IMR-90 (cell line): ENCODE measurements around the gene DDX42. TPM values are rescaled to one million over a fixed set of nuclear protein-coding genes. Genes with fewer than 3 reads are reported as not detected.

Experiments
- ATAC-seq: fragments of 200-7000 bp; cut with Tn5 transposase; 2 replicates; pipeline ENCODE4 v1.9.1; 2020; ENCODE audit warnings: low read depth, mild to moderate bottlenecking, moderate library complexity
- BruUV-seq: library from RNA; stranded (reverse); fragments of 400-500 nt; replicated peaks from 2 replicates; lab custom pipeline; 2021; lab: Mats Ljungman, UMichigan
- CTCF ChIA-PET: fragments of 300-600 bp; formaldehyde crosslinking; extraction: SDS; loops from one replicate; lab custom pipeline; 2021; ENCODE audit warnings: antibody characterized with exemption; lab: Yijun Ruan, JAX
- POLR2A ChIA-PET: fragments of 300-600 bp; sonication (Branson Sonifier 250); formaldehyde crosslinking; loops from one replicate; lab custom pipeline; 2022; ENCODE audit warnings: antibody characterized with exemption; ENCODE audit not compliant: unreplicated experiment; lab: Charles Lee
- DNase-seq: peaks from one replicate; pipeline ENCODE4 v3.0.0; 2013
- H2AFZ ChIP-seq: replicated peaks from 2 replicates; pipeline ENCODE3; 2013; ENCODE audit warnings: low read length, mild to moderate bottlenecking; ENCODE audit not compliant: poor library complexity
- H2AK5ac ChIP-seq: 2 replicates; pipeline ENCODE4 v1.6.1; 2013; ENCODE audit warnings: low read depth, low read length, inconsistent platforms
- H2AK9ac ChIP-seq: replicated peaks from 2 replicates; pipeline ENCODE3; 2013; ENCODE audit warnings: mild to moderate bottlenecking, low read depth, low read length, moderate library complexity; ENCODE audit not compliant: poor library complexity
- H2BK120ac ChIP-seq: 2 replicates; pipeline ENCODE4 v1.6.1; 2013; ENCODE audit warnings: low read depth, low read length, inconsistent platforms
- H2BK15ac ChIP-seq: 3 replicates; pipeline ENCODE4 v1.6.1; 2013; ENCODE audit warnings: low read depth, low read length, inconsistent platforms
- H2BK20ac ChIP-seq: 2 replicates; pipeline ENCODE4 v1.6.1; 2013; ENCODE audit warnings: low read depth, mild to moderate bottlenecking, inconsistent platforms, low read length, moderate library complexity
- H2BK5ac ChIP-seq: 2 replicates; pipeline ENCODE4 v1.6.1; 2013; ENCODE audit warnings: mild to moderate bottlenecking, low read depth, low read length, inconsistent platforms; ENCODE audit not compliant: poor library complexity, severe bottlenecking
- H3K14ac ChIP-seq: replicated peaks from 2 replicates; pipeline ENCODE4 v1.6.1; 2013; ENCODE audit warnings: low read depth, low read length, inconsistent platforms
- H3K18ac ChIP-seq: 2 replicates; pipeline ENCODE4 v1.6.1; 2013; ENCODE audit warnings: low read depth, low read length, control low read depth
- H3K23ac ChIP-seq: 2 replicates; pipeline ENCODE4 v1.6.1; 2013; ENCODE audit warnings: low read depth, low read length, inconsistent platforms
- H3K27ac ChIP-seq: 2 replicates; pipeline ENCODE4 v1.5.1; 2013; ENCODE audit warnings: mild to moderate bottlenecking, control low read depth, low read length; ENCODE audit not compliant: insufficient read depth
- H3K27me3 ChIP-seq: 2 replicates; pipeline ENCODE4 v1.6.1; 2013; ENCODE audit warnings: low read length; ENCODE audit not compliant: control insufficient read depth, insufficient read depth
- H3K36me3 ChIP-seq: 2 replicates; pipeline ENCODE4 v1.6.1; 2013; ENCODE audit warnings: low read length, mixed read lengths; ENCODE audit not compliant: control insufficient read depth, insufficient read depth
- H3K4ac ChIP-seq: 2 replicates; pipeline ENCODE4 v1.6.1; 2013; ENCODE audit warnings: low read depth, low read length, inconsistent platforms
- H3K4me1 ChIP-seq: 2 replicates; pipeline ENCODE4 v1.6.1; 2013; ENCODE audit warnings: low read length, mixed read lengths; ENCODE audit not compliant: control insufficient read depth, insufficient read depth
- H3K4me2 ChIP-seq: 2 replicates; pipeline ENCODE4 v1.6.1; 2013; ENCODE audit warnings: low read depth, mild to moderate bottlenecking, control low read depth, low read length, moderate library complexity
- H3K4me3 ChIP-seq: 2 replicates; pipeline ENCODE4 v1.5.1; 2013; ENCODE audit warnings: low read depth, mild to moderate bottlenecking, control low read depth, low read length, moderate library complexity; ENCODE audit not compliant: insufficient read depth
- H3K56ac ChIP-seq: 2 replicates; pipeline ENCODE4 v1.6.1; 2013; ENCODE audit warnings: low read length, inconsistent platforms; ENCODE audit not compliant: insufficient read depth; ENCODE audit errors: extremely low read depth
- H3K79me1 ChIP-seq, 2 experiments: 2 replicates each; pipeline ENCODE4 v1.6.1; 2013; ENCODE audit warnings: low read length in 2 of 2, inconsistent platforms in 1 of 2, low read depth in 1 of 2
- H3K9ac ChIP-seq: 2 replicates; pipeline ENCODE4 v1.6.1; 2013; ENCODE audit warnings: low read depth, low read length, control low read depth
- H3K9me1 ChIP-seq: 2 replicates; pipeline ENCODE4 v1.6.1; 2013; ENCODE audit warnings: low read length, inconsistent platforms; ENCODE audit not compliant: insufficient read depth
- H3K9me3 ChIP-seq: 2 replicates; pipeline ENCODE4 v1.6.1; 2013; ENCODE audit warnings: low read length; ENCODE audit not compliant: control insufficient read depth, insufficient read depth
- H4K20me1 ChIP-seq: 2 replicates; pipeline ENCODE4 v1.6.1; 2013; ENCODE audit warnings: low read length, inconsistent platforms; ENCODE audit not compliant: insufficient read depth
- H4K5ac ChIP-seq: 2 replicates; pipeline ENCODE4 v1.6.1; 2013; ENCODE audit warnings: mild to moderate bottlenecking, low read depth, low read length, control low read depth
- H4K8ac ChIP-seq, 2 experiments: 2 replicates each; pipeline ENCODE4 v1.6.1; 2013; ENCODE audit warnings: low read depth in 2 of 2, low read length in 2 of 2, control low read depth in 1 of 2, inconsistent platforms in 1 of 2
- H4K91ac ChIP-seq: 2 replicates; pipeline ENCODE4 v1.6.1; 2013; ENCODE audit warnings: low read depth, low read length, inconsistent platforms; ENCODE audit not compliant: insufficient read depth
- BHLHE40 ChIP-seq: fragments of 150-350 bp; IDR thresholded peaks from 2 replicates; pipeline ENCODE4 v1.6.1; 2016; ENCODE audit warnings: mild to moderate bottlenecking, low read depth, low read length
- CEBPB ChIP-seq: IDR thresholded peaks from 2 replicates; pipeline ENCODE4 v1.6.1; 2012; ENCODE audit warnings: low read depth, low read length, improper control_type of control experiment
- CHD1 ChIP-seq: IDR thresholded peaks from 2 replicates; pipeline ENCODE4 v1.6.1; 2012; ENCODE audit warnings: low read depth, low read length, improper control_type of control experiment
- CTCF ChIP-seq: conservative IDR thresholded peaks from 2 replicates; pipeline ENCODE4 v1.5.1; 2012; ENCODE audit warnings: mild to moderate bottlenecking, low read depth, low read length, improper control_type of control experiment
- ELK1 ChIP-seq: fragments of 150-350 bp; IDR thresholded peaks from 2 replicates; pipeline ENCODE4 v1.6.1; 2016; ENCODE audit warnings: low read depth, mild to moderate bottlenecking, low read length, moderate library complexity, borderline replicate concordance
- FOS ChIP-seq: fragments of 150-350 bp; IDR thresholded peaks from 2 replicates; pipeline ENCODE4 v1.6.1; 2016; ENCODE audit warnings: low read depth, low read length
- MAFK ChIP-seq: IDR thresholded peaks from 2 replicates; pipeline ENCODE4 v1.6.1; 2012; ENCODE audit warnings: low read depth, low read length, improper control_type of control experiment
- MAZ ChIP-seq: IDR thresholded peaks from 2 replicates; pipeline ENCODE4 v1.6.1; 2012; ENCODE audit warnings: low read depth, mild to moderate bottlenecking, low read length, improper control_type of control experiment, moderate library complexity, borderline replicate concordance
- MXI1 ChIP-seq: IDR thresholded peaks from 2 replicates; pipeline ENCODE4 v1.6.1; 2012; ENCODE audit warnings: low read depth, mild to moderate bottlenecking, low read length, moderate library complexity, borderline replicate concordance
- POLR2A ChIP-seq: IDR thresholded peaks from 2 replicates; pipeline ENCODE4 v1.6.1; 2012; ENCODE audit warnings: mild to moderate bottlenecking, low read depth, low read length
- RAD21 ChIP-seq: IDR thresholded peaks from 2 replicates; pipeline ENCODE4 v1.6.1; 2012; ENCODE audit warnings: low read length, improper control_type of control experiment
- RCOR1 ChIP-seq: IDR thresholded peaks from 2 replicates; pipeline ENCODE4 v1.6.1; 2012; ENCODE audit warnings: mild to moderate bottlenecking, low read length, improper control_type of control experiment; ENCODE audit not compliant: insufficient replicate concordance
- RFX5 ChIP-seq: IDR thresholded peaks from 2 replicates; pipeline ENCODE4 v1.8.0; 2012; ENCODE audit warnings: low read depth, mild to moderate bottlenecking, low read length, moderate library complexity
- SMC3 ChIP-seq: fragments of 150-350 bp; IDR thresholded peaks from 2 replicates; pipeline ENCODE4 v1.6.1; 2016; ENCODE audit warnings: low read depth, mild to moderate bottlenecking, antibody characterized with exemption, low read length, moderate library complexity
- WGBS, 2 experiments: methylation state at CpG; one replicate each; pipeline versions ENCODE4 v1.1.5 to v1.1.7; 2013; ENCODE audit warnings: missing lambda C conversion rate in 2 of 2; ENCODE audit not compliant: insufficient read length in 1 of 2; ENCODE audit errors: extremely low coverage in 2 of 2; 5-methylcytosine and 5-hydroxymethylcytosine counted together
- dilution Hi-C: fragments of 300-500 bp; cut with HindIII; formaldehyde crosslinking; loops from one replicate; pipeline ENCODE4 v1.14.3; 2018; ENCODE audit warnings: low sequenced_read_pairs; ENCODE audit not compliant: unreplicated experiment
- in situ Hi-C: fragments of 300-500 bp; cut with MboI; formaldehyde crosslinking; loops from 3 replicates; pipeline ENCODE4 v1.14.3; 2019; ENCODE audit warnings: low sequenced_read_pairs, inconsistent platforms, mixed read lengths
- intact Hi-C: fragments of 100-400 bp; cut with micrococcal nuclease; formaldehyde crosslinking; loops from 2 replicates; pipeline ENCODE4 v1.10.0; 2022
- polyA plus RNA-seq, 3 experiments: library from polyadenylated mRNA; depleted of rRNA; stranded (reverse); fragments of >200 nt; gene quantifications; 2 replicates each; pipeline ENCODE4 v1.2.3, GENCODE V29; 2012; ENCODE audit warnings: low replicate concordance in 1 of 3
- total RNA-seq: library from RNA; depleted of rRNA; stranded (reverse); fragments of >200 nt; gene quantifications from 2 replicates; pipeline ENCODE4 v1.2.3, GENCODE V29; 2012
- TF ChIP-seq, protein P1 (sequence below): fragments of 150-350 bp; IDR thresholded peaks from 2 replicates; pipeline ENCODE4 v1.6.1; 2017; ENCODE audit warnings: mild to moderate bottlenecking, antibody characterized with exemption, low read length, low read depth

DDX42 gene
- total and polyA plus RNA-seq, 2 of the 4 experiments (the other 2 are of a cell fraction) = 75.8 to 91.5 TPM

GRCh38 chr17:63805591-63805990 lies 31.6 kb downstream of the DDX42 start:
- no peak overlapping the region for H4K5ac ChIP-seq
- ChIA-PET CTCF (no interaction called here), POLR2A (no interaction called here)
- no peak overlapping the region for H2AFZ ChIP-seq
- no peak overlapping the region for H3K14ac ChIP-seq
- H3K18ac ChIP-seq = no peak overlapping the region
- H2BK20ac ChIP-seq = no peak overlapping the region
- no peak for DNase-seq
- H3K56ac ChIP-seq = no peak overlapping the region
- no peak overlapping the region for H4K8ac ChIP-seq
- peaks cover 3% of the 10 kb centered on the region; the same call in 1 of the 2 replicates for H4K20me1 ChIP-seq
- H2BK5ac ChIP-seq = peak overlapping the region; percentile 50
- no peak for ATAC-seq
- no peak overlapping the region for H2AK5ac ChIP-seq
- no peak overlapping the region for H2AK9ac ChIP-seq
- no peak overlapping the region for H2BK120ac ChIP-seq
- no peak overlapping the region for H3K4me3 ChIP-seq
- H3K4me1 ChIP-seq = peaks cover 2% of the 10 kb centered on the region; the same call in 1 of the 2 replicates
- no peak overlapping the region for H3K9ac ChIP-seq
- in situ Hi-C loops (no loop called here), dilution Hi-C loops (no loop called here), intact Hi-C loops (loop anchor here (2.0 kb wide), 2 partner anchors 13 to 21 kb away; partner anchors contain the start of genes FTSJ3 and PSMC5)
- H3K9me1 ChIP-seq = no peaks in the 10 kb centered on the region
- WGBS, 2 experiments = no CpG with 5 or more reads among the region's 2 CpGs
- no peak overlapping the region for H4K91ac ChIP-seq
- no peaks in the 10 kb centered on the region for H3K27me3 ChIP-seq
- no peak for TF ChIP-seq SMC3
- TF ChIP-seq RAD21 = no peak
- no peak for TF ChIP-seq BHLHE40
- no peak for TF ChIP-seq RCOR1
- no peak for TF ChIP-seq MXI1
- no peak for TF ChIP-seq RFX5
- TF ChIP-seq POLR2A = no peak
- TF ChIP-seq CHD1 = no peak
- no peak for TF ChIP-seq CEBPB
- no peak for TF ChIP-seq ELK1
- no peak for TF ChIP-seq MAFK
- TF ChIP-seq MAZ = no peak
- TF ChIP-seq, protein P1, sequence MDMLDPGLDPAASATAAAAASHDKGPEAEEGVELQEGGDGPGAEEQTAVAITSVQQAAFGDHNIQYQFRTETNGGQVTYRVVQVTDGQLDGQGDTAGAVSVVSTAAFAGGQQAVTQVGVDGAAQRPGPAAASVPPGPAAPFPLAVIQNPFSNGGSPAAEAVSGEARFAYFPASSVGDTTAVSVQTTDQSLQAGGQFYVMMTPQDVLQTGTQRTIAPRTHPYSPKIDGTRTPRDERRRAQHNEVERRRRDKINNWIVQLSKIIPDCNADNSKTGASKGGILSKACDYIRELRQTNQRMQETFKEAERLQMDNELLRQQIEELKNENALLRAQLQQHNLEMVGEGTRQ = no peak
- no peak for TF ChIP-seq CTCF
- no peak for TF ChIP-seq FOS
- H2BK15ac ChIP-seq = no peak overlapping the region
- peak overlapping the region; percentile 27; the same call in 1 of the 2 replicates for H3K27ac ChIP-seq
- no peak overlapping the region for H3K4ac ChIP-seq
- H3K79me1 ChIP-seq = peaks cover 22 to 36% of the 10 kb centered on the region in 2 experiments
- BruUV-seq = no TSS peak
- H3K23ac ChIP-seq = no peak overlapping the region
- H3K36me3 ChIP-seq = peaks cover 49% of the 10 kb centered on the region
- no peaks in the 10 kb centered on the region for H3K9me3 ChIP-seq
- no peak overlapping the region for H3K4me2 ChIP-seq
